A673 (cell line): ENCODE measurements around the gene FSIP2. TPM values are rescaled to one million over a fixed set of nuclear protein-coding genes. Genes with fewer than 3 reads are reported as not detected.

ENCODE experiments used
- BruUV-seq: library from RNA; stranded (reverse); fragments of 400-500 nt; replicated peaks from 2 replicates; lab custom pipeline; 2021; lab: Mats Ljungman, UMichigan
- CTCF ChIA-PET: fragments of 300-600 bp; sonication (Branson Sonifier 250); formaldehyde crosslinking; loops from one replicate; lab custom pipeline; 2022; ENCODE audit warnings: antibody characterized with exemption; lab: Charles Lee
- POLR2A ChIA-PET: fragments of 300-600 bp; sonication (Branson Sonifier 250); formaldehyde crosslinking; loops from one replicate; lab custom pipeline; 2022; ENCODE audit warnings: antibody characterized with exemption; ENCODE audit not compliant: low non-redundant PET; lab: Charles Lee
- DNase-seq: peaks from one replicate; pipeline ENCODE4 v3.0.0-alpha.2; 2015; ENCODE audit warnings: low spot score
- H3K27ac ChIP-seq: fragments of 200-600 bp; sonication (generic); 2 replicates; pipeline ENCODE4 v1.5.1; 2016; ENCODE audit warnings: mixed run types, low read depth, mild to moderate bottlenecking, mixed read lengths, antibody characterized with exemption, low read length; ENCODE audit not compliant: poor library complexity, severe bottlenecking
- H3K27me3 ChIP-seq: fragments of 200-600 bp; sonication (generic); replicated peaks from 2 replicates; pipeline ENCODE4 v1.6.1; 2017; ENCODE audit warnings: mixed run types, low read depth, mild to moderate bottlenecking, mixed read lengths, antibody characterized with exemption, low read length; ENCODE audit not compliant: insufficient read depth, poor library complexity
- H3K36me3 ChIP-seq: fragments of 200-600 bp; sonication (generic); 2 replicates; pipeline ENCODE4 v1.6.1; 2016; ENCODE audit warnings: mixed run types, mild to moderate bottlenecking, mixed read lengths, antibody characterized with exemption, low read length; ENCODE audit not compliant: insufficient read depth, poor library complexity, severe bottlenecking
- H3K4me1 ChIP-seq: fragments of 200-600 bp; sonication (generic); 2 replicates; pipeline ENCODE4 v1.6.1; 2017; ENCODE audit warnings: mixed run types, mild to moderate bottlenecking, mixed read lengths, antibody characterized with exemption, low read length; ENCODE audit not compliant: insufficient read depth, poor library complexity, severe bottlenecking
- H3K4me3 ChIP-seq: fragments of 200-600 bp; sonication (generic); 2 replicates; pipeline ENCODE4 v1.5.1; 2016; ENCODE audit warnings: low read depth, mixed run types, mild to moderate bottlenecking, mixed read lengths, low read length; ENCODE audit not compliant: poor library complexity, severe bottlenecking
- H3K9me3 ChIP-seq: fragments of 200-600 bp; sonication (generic); 2 replicates; pipeline ENCODE4 v1.6.1; 2016; ENCODE audit warnings: mixed run types, low read depth, mild to moderate bottlenecking, mixed read lengths, antibody characterized with exemption, low read length; ENCODE audit not compliant: poor library complexity, severe bottlenecking
- EZH2 ChIP-seq: fragments of 200-600 bp; sonication (generic); IDR thresholded peaks from 2 replicates; pipeline ENCODE4 v1.6.1; 2017; ENCODE audit warnings: borderline replicate concordance, low read depth, mild to moderate bottlenecking, mixed read lengths, antibody characterized with exemption, low read length; ENCODE audit not compliant: poor library complexity, severe bottlenecking
- intact Hi-C: fragments of 100-400 bp; cut with micrococcal nuclease; formaldehyde crosslinking; loops from one replicate; pipeline ENCODE4 v1.10.0; 2022; ENCODE audit not compliant: unreplicated experiment
- total RNA-seq: library from RNA; stranded (reverse); gene quantifications from 2 replicates; pipeline ENCODE4 v1.2.3, GENCODE V29; 2021
- TF ChIP-seq, protein P1 (sequence below): fragments of 300-800, 200-600 bp; sonication (generic); conservative IDR thresholded peaks from 2 replicates; pipeline ENCODE4 v1.5.1; 2017; ENCODE audit warnings: low read depth, mild to moderate bottlenecking, antibody characterized with exemption, low read length, moderate library complexity, mixed read lengths

Gene FSIP2
- total RNA-seq, 1 experiment from 2014 or later, result 0.21 TPM

DNA sequence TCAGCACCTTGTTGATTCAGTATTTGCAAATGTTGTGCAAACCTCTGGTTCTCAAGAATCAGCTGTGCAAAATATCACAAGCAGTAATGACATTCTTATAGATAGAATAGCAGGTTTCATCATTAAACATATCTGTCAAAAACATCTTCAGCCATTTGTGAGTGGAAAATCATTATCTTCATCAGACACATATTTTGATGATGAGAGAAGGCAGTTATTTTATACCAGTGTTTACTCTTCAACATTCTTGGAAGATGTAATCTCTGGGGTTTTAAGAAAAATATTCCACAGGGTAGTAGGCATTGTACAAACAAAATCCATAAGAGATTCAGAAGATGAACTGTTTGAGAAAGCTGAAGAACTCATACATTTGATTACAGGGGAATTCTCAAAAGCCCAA is 64.3 kb downstream of the FSIP2 start:
- ChIA-PET CTCF (no interaction called here), POLR2A (no interaction called here)
- no peaks in the 10 kb centered on the region for H3K9me3 ChIP-seq
- H3K4me3 ChIP-seq, result no peak overlapping the region
- no peak overlapping the region for H3K27ac ChIP-seq
- DNase-seq, result no peak
- BruUV-seq, result no TSS peak
- H3K27me3 ChIP-seq, result no peaks in the 10 kb centered on the region
- intact Hi-C loops, result no loop called here
- H3K4me1 ChIP-seq, result no peaks in the 10 kb centered on the region
- no peak for TF ChIP-seq EZH2
- TF ChIP-seq, protein P1, sequence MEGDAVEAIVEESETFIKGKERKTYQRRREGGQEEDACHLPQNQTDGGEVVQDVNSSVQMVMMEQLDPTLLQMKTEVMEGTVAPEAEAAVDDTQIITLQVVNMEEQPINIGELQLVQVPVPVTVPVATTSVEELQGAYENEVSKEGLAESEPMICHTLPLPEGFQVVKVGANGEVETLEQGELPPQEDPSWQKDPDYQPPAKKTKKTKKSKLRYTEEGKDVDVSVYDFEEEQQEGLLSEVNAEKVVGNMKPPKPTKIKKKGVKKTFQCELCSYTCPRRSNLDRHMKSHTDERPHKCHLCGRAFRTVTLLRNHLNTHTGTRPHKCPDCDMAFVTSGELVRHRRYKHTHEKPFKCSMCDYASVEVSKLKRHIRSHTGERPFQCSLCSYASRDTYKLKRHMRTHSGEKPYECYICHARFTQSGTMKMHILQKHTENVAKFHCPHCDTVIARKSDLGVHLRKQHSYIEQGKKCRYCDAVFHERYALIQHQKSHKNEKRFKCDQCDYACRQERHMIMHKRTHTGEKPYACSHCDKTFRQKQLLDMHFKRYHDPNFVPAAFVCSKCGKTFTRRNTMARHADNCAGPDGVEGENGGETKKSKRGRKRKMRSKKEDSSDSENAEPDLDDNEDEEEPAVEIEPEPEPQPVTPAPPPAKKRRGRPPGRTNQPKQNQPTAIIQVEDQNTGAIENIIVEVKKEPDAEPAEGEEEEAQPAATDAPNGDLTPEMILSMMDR, result no peak
- no peaks in the 10 kb centered on the region for H3K36me3 ChIP-seq

DNA sequence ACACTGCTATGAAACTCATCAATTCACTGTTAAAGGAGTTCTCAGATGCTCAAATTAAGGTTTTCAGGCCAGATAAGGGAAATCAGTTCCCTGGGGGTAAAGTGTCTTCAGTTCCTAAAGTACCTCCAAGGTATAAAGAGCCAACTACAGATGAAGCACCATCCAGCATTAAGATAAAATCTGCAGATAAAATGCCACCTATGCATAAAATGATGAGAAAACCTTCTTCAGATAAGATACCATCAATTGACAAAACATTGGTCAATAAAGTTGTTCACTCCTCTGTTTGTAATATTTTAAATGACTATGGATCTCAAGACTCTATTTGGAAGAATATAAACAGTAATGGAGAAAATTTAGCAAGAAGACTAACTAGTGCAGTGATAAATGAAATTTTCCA is 68.2 kb downstream of the FSIP2 start:
- intact Hi-C loops, result no loop called here
- no peak for DNase-seq

DNA sequence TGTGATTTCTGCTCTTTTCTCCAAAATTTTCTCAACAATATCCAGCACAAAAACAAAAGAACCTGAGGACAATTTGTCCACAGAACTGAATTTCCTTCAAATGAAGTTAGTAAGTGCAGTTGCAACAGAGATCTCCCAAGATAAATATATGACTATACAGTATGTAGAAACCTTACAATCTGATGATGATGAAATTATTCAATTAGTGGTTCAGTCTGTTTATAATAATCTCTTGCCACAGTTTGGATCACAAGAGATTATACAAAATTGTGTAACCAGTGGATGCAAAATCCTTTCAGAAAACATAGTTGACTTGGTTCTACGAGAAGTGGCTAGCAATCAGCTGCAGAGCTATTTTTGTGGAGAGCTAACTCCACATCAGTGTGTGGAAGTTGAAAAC is 68.7 kb downstream of the FSIP2 start:
- Histone ChIP-seq H3K4me3 (no peak overlapping the region), H3K9me3 (no peaks in the 10 kb centered on the region), H3K27me3 (no peaks in the 10 kb centered on the region), H3K36me3 (no peaks in the 10 kb centered on the region), H3K4me1 (no peaks in the 10 kb centered on the region), H3K27ac (no peak overlapping the region)
- DNase-seq, result no peak
- TF ChIP-seq, protein P1, result no peak
- no peak for TF ChIP-seq EZH2
- ChIA-PET CTCF (no interaction called here), POLR2A (no interaction called here)
- no TSS peak for BruUV-seq
- intact Hi-C loops, result no loop called here

More for the DNA sequence above, 68.2 kb downstream of the FSIP2 start:
- TF ChIP-seq, protein P1, result no peak
- TF ChIP-seq EZH2, result no peak
- Histone ChIP-seq H3K27me3 (no peaks in the 10 kb centered on the region), H3K4me3 (no peak overlapping the region), H3K9me3 (no peaks in the 10 kb centered on the region), H3K4me1 (no peaks in the 10 kb centered on the region), H3K27ac (no peak overlapping the region), H3K36me3 (no peaks in the 10 kb centered on the region)
- CTCF ChIA-PET, result no interaction called here
- BruUV-seq, result no TSS peak
- POLR2A ChIA-PET, result no interaction called here
